ENCODE measurements around the gene IKZF4. TPM values are rescaled to one million over a fixed set of nuclear protein-coding genes. Genes with fewer than 3 reads are reported as not detected.

Gene IKZF4
- total RNA-seq, 1 experiment from 2014 or later: 7.3 TPM

DNA sequence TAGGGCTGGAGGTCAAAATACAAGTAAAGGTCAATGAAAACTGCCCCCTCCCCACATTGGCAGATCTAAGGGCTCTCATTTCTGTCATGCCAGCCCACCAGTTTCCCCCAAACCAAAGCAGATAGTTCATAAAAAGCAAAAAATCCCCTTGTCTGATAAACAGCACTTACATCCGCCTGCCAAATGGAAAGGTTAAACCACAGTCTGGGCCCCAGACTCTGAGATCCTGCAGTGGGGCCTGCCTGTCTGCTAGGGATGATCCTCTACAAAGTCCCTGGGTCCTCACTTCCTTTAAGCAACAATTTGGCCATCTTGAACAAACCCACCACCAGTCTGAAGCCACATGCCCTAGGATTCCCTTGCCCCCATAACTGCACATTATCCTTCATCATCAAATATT, 11.1 kb downstream of the IKZF4 start:
- Mint-ChIP-seq H3K36me3 (ENCODE audit: insufficient read depth, unreplicated experiment) (peaks cover 3% of the 10 kb centered on the region), H3K4me1 (ENCODE audit: low read depth, unreplicated experiment) (peaks cover 16% of the 10 kb centered on the region), H3K27me3 (ENCODE audit: unreplicated experiment) (no peaks in the 10 kb centered on the region), H3K27ac (ENCODE audit: unreplicated experiment) (no peak overlapping the region), H3K4me3 (ENCODE audit: low read depth, unreplicated experiment) (no peak overlapping the region), H3K9me3 (ENCODE audit: low read depth, unreplicated experiment) (no peaks in the 10 kb centered on the region)
- CTCF ChIA-PET: no interaction called here
- DNase-seq: no peak
- TF ChIP-seq, protein P1, sequence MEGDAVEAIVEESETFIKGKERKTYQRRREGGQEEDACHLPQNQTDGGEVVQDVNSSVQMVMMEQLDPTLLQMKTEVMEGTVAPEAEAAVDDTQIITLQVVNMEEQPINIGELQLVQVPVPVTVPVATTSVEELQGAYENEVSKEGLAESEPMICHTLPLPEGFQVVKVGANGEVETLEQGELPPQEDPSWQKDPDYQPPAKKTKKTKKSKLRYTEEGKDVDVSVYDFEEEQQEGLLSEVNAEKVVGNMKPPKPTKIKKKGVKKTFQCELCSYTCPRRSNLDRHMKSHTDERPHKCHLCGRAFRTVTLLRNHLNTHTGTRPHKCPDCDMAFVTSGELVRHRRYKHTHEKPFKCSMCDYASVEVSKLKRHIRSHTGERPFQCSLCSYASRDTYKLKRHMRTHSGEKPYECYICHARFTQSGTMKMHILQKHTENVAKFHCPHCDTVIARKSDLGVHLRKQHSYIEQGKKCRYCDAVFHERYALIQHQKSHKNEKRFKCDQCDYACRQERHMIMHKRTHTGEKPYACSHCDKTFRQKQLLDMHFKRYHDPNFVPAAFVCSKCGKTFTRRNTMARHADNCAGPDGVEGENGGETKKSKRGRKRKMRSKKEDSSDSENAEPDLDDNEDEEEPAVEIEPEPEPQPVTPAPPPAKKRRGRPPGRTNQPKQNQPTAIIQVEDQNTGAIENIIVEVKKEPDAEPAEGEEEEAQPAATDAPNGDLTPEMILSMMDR (IDR thresholded peaks at IDR 0.05; ENCODE audit: unreplicated experiment): no peak
- intact Hi-C loops (cut with micrococcal nuclease; ENCODE audit: unreplicated experiment): no loop called here
- BruUV-seq (replicated peaks): no TSS peak

DNA sequence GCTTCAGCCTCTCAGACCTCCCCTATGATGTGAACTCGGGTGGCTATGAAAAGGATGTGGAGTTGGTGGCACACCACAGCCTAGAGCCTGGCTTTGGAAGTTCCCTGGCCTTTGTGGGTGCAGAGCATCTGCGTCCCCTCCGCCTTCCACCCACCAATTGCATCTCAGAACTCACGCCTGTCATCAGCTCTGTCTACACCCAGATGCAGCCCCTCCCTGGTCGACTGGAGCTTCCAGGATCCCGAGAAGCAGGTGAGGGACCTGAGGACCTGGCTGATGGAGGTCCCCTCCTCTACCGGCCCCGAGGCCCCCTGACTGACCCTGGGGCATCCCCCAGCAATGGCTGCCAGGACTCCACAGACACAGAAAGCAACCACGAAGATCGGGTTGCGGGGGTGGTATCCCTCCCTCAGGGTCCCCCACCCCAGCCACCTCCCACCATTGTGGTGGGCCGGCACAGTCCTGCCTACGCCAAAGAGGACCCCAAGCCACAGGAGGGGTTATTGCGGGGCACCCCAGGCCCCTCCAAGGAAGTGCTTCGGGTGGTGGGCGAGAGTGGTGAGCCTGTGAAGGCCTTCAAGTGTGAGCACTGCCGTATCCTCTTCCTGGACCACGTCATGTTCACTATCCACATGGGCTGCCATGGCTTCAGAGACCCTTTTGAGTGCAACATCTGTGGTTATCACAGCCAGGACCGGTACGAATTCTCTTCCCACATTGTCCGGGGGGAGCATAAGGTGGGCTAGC, 13.9 kb downstream of the IKZF4 start:
- Mint-ChIP-seq H3K27me3 (ENCODE audit: unreplicated experiment) (no peaks in the 10 kb centered on the region), H3K36me3 (ENCODE audit: insufficient read depth, unreplicated experiment) (peaks cover 3% of the 10 kb centered on the region), H3K27ac (ENCODE audit: unreplicated experiment) (no peak overlapping the region), H3K4me3 (ENCODE audit: low read depth, unreplicated experiment) (no peak overlapping the region), H3K9me3 (ENCODE audit: low read depth, unreplicated experiment) (no peaks in the 10 kb centered on the region), H3K4me1 (ENCODE audit: low read depth, unreplicated experiment) (peaks cover 2% of the 10 kb centered on the region)
- CTCF ChIA-PET: no interaction called here
- intact Hi-C loops (cut with micrococcal nuclease; ENCODE audit: unreplicated experiment): no loop called here
- DNase-seq: no peak
- TF ChIP-seq, protein P1 (IDR thresholded peaks at IDR 0.05; ENCODE audit: unreplicated experiment): no peak
- BruUV-seq (replicated peaks): no TSS peak

DNA sequence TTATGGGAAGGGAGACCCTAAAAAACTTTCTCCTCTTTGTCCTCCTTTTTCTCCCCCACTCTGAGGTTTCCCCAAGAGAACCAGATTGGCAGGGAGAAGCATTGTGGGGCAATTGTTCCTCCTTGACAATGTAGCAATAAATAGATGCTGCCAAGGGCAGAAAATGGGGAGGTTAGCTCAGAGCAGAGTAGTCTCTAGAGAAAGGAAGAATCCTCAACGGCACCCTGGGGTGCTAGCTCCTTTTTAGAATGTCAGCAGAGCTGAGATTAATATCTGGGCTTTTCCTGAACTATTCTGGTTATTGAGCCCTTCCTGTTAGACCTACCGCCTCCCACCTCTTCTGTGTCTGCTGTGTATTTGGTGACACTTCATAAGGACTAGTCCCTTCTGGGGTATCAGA, 16.3 kb downstream of the IKZF4 start:
- DNase-seq: no peak
- H3K27me3 Mint-ChIP-seq (ENCODE audit: unreplicated experiment): no peaks in the 10 kb centered on the region
- no peaks in the 10 kb centered on the region for H3K9me3 Mint-ChIP-seq (ENCODE audit: low read depth, unreplicated experiment)
- CTCF ChIA-PET: interaction anchor here (0.7 to 1.1 kb wide), 2 partner anchors 40 to 43 kb away, joined by 3 read pairs; partner anchors contain the start of gene SUOX
- TF ChIP-seq, protein P1 (IDR thresholded peaks at IDR 0.05; ENCODE audit: unreplicated experiment): no peak
- H3K36me3 Mint-ChIP-seq (ENCODE audit: insufficient read depth, unreplicated experiment): peaks cover 19% of the 10 kb centered on the region
- no TSS peak for BruUV-seq (replicated peaks)
- H3K4me3 Mint-ChIP-seq (ENCODE audit: low read depth, unreplicated experiment): no peak overlapping the region
- intact Hi-C loops (cut with micrococcal nuclease; ENCODE audit: unreplicated experiment): no loop called here
- no peaks in the 10 kb centered on the region for H3K4me1 Mint-ChIP-seq (ENCODE audit: low read depth, unreplicated experiment)
- H3K27ac Mint-ChIP-seq (ENCODE audit: unreplicated experiment): no peak overlapping the region

DNA sequence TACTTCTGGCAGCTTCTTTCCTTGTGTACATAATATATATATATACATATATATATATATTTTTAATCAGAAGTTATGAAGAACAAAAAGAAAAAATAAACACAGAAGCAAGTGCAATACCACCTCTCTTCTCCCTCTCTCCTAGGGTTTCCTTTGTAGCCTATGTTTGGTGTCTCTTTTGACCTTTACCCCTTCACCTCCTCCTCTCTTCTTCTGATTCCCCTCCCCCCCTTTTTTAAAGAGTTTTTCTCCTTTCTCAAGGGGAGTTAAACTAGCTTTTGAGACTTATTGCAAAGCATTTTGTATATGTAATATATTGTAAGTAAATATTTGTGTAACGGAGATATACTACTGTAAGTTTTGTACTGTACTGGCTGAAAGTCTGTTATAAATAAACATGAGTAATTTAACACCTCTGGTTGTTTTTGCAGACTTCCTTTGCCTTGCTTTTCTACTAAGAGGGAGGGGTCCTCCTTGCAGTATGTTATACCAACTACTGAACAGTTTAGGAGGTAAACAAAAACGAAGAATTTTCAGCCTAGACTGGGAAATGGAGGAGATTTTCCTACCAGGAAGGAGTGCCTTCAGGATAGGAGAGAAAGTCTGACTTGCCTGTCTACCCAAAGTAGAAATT, 17.3 kb downstream of the IKZF4 start:
- BruUV-seq (replicated peaks): no TSS peak
- CTCF ChIA-PET: interaction anchor here (0.7 to 1.1 kb wide), 4 partner anchors 35 to 299 kb away, joined by 3 to 5 read pairs (median 3); partner anchors contain the start of gene SUOX
- Mint-ChIP-seq H3K27me3 (ENCODE audit: unreplicated experiment) (no peaks in the 10 kb centered on the region), H3K36me3 (ENCODE audit: insufficient read depth, unreplicated experiment) (peaks cover 29% of the 10 kb centered on the region), H3K4me3 (ENCODE audit: low read depth, unreplicated experiment) (no peak overlapping the region), H3K9me3 (ENCODE audit: low read depth, unreplicated experiment) (no peaks in the 10 kb centered on the region), H3K4me1 (ENCODE audit: low read depth, unreplicated experiment) (peaks cover 5% of the 10 kb centered on the region), H3K27ac (ENCODE audit: unreplicated experiment) (no peak overlapping the region)
- intact Hi-C loops (cut with micrococcal nuclease; ENCODE audit: unreplicated experiment): no loop called here
- DNase-seq: no peak
- TF ChIP-seq, protein P1 (IDR thresholded peaks at IDR 0.05; ENCODE audit: unreplicated experiment): no peak

Measured in Calu3 (cell line).